KBM-7 (cell line): Measurements from ENCODE around the gene MTF1.

Source experiments
- DNase-seq: peaks from one replicate; pipeline ENCODE4 v3.0.0-alpha.2; 2015
- in situ Hi-C: fragments of 300-500 bp; cut with MboI; formaldehyde crosslinking; loops from 2 replicates; pipeline ENCODE4 v1.14.3; 2020; ENCODE audit warnings: low sequenced_read_pairs, low pct_unique_long_range_greater_than_20kb, mixed read lengths

The MTF1 gene

GRCh38 chr1:37875833-37876232, 16.4 kb upstream of the MTF1 start:
- no peak for DNase-seq
- in situ Hi-C loops, result no loop called here

- DNase-seq, result no peak
Observed at GRCh38 chr1:37872692-37873091, 13.3 kb upstream of the MTF1 start.

GRCh38 chr1:37868466-37868865, 9.1 kb upstream of the MTF1 start:
- in situ Hi-C loops, result no loop called here

More at GRCh38 chr1:37872692-37873091, 13.3 kb upstream of the MTF1 start:
- in situ Hi-C loops, result no loop called here

GRCh38 chr1:37867784-37868183, 8.4 kb upstream of the MTF1 start:
- no peak for DNase-seq
- in situ Hi-C loops, result no loop called here

More at GRCh38 chr1:37868466-37868865, 9.1 kb upstream of the MTF1 start:
- no peak for DNase-seq

GRCh38 chr1:37866491-37866890, 7.1 kb upstream of the MTF1 start:
- no peak for DNase-seq
- in situ Hi-C loops, result no loop called here

GRCh38 chr1:37865348-37866120, 6.1 kb upstream of the MTF1 start:
- in situ Hi-C loops, result no loop called here
- no peak for DNase-seq

GRCh38 chr1:37862330-37862729, 2.9 kb upstream of the MTF1 start:
- in situ Hi-C loops, result no loop called here
- DNase-seq, result no peak

- in situ Hi-C loops, result no loop called here
- no peak for DNase-seq
Observed at GRCh38 chr1:37861151-37861550, 1.8 kb upstream of the MTF1 start.

GRCh38 chr1:37860346-37860666, 914 bp upstream of the MTF1 start:
- DNase-seq, result no peak
- in situ Hi-C loops, result no loop called here

- DNase-seq, result no peak
- in situ Hi-C loops, result no loop called here
Observed at GRCh38 chr1:37858931-37859506, 373 bp downstream of the MTF1 start.

GRCh38 chr1:37854406-37854805, 5.0 kb downstream of the MTF1 start:
- in situ Hi-C loops, result no loop called here
- DNase-seq, result no peak

GRCh38 chr1:37853157-37853556, 6.2 kb downstream of the MTF1 start:
- DNase-seq, result no peak
- in situ Hi-C loops, result no loop called here

- peak; percentile 48 for DNase-seq
- in situ Hi-C loops, result no loop called here
Observed at GRCh38 chr1:37851782-37852210, 7.6 kb downstream of the MTF1 start.

GRCh38 chr1:37851262-37851661, 8.1 kb downstream of the MTF1 start:
- in situ Hi-C loops, result no loop called here
- no peak for DNase-seq

GRCh38 chr1:37850352-37850955, 8.9 kb downstream of the MTF1 start:
- in situ Hi-C loops, result no loop called here
- DNase-seq, result no peak

- in situ Hi-C loops, result no loop called here
- no peak for DNase-seq
Observed at GRCh38 chr1:37849480-37849879, 9.9 kb downstream of the MTF1 start.

- DNase-seq, result no peak
- in situ Hi-C loops, result no loop called here
Observed at GRCh38 chr1:37846647-37847339, 12.6 kb downstream of the MTF1 start.

GRCh38 chr1:37845786-37846185, 13.6 kb downstream of the MTF1 start:
- no peak for DNase-seq

GRCh38 chr1:37845049-37845646, 14.2 kb downstream of the MTF1 start:
- DNase-seq, result no peak
- in situ Hi-C loops, result no loop called here

More at GRCh38 chr1:37845786-37846185, 13.6 kb downstream of the MTF1 start:
- in situ Hi-C loops, result no loop called here

GRCh38 chr1:37844536-37844935, 14.9 kb downstream of the MTF1 start:
- in situ Hi-C loops, result no loop called here
- DNase-seq, result no peak
